Measurements from ENCODE around the gene ST6GALNAC6.

- TF ChIP-seq CTCF (IDR thresholded peaks at IDR 0.05 in 8 of 11, conservative IDR thresholded peaks at IDR 0.05 in 3 of 11) (no peak), POLR2AphosphoS5 (IDR thresholded peaks at IDR 0.05) (no peak)
These were observed 42.5 kb upstream of the ST6GALNAC6 start for GRCh38 chr9:127941961-127942215.

Measured in spleen (tissue), 7 donors.